Kasumi-1 (cell line): ENCODE results near the gene CPED1.
"Not testable (repeated sequence)": the region's sequence is repeated elsewhere in the genome, so short reads cannot be mapped to it uniquely, and the experiment has no call there.

Source experiments
- DNase-seq, 2 experiments: peaks; one replicate each; lab custom pipeline; 2025; lab: John Stamatoyannopoulos, UW

Gene CPED1

DNA sequence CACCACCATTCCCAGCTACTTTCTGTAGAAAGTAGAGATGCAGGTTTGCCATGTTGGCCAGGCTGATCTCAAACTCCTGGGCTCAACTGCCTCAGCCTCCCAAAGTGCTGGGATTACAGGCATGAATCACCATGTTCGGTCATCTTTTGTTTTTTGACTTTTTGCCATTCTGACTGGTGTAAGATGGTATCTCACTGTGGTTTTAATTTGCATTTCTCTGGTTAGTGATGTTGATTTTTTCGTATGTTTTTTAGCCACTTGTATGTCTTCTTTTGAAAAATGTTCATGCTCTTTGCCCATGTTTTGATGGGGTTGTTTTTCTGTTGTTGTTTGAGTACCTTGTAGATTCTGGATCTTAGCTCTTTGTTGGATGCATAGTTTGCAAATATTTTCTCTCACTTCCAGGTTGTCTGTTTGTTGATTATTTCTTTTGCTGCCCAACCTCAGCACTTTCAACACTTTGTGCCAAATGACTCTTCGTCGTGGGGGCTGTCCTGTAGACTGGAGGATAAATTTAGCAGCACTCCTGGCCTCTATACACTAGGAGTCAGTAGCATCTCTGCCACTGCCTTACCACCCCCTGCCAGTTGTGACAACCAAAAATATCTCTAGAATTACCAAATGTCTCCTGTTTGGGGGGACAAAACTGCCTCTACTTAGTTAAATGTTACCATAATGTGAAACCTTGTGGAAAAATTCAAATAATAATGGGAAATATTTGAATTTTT lies 6.5 kb upstream of the CPED1 start:
- no peak for DNase-seq

DNA sequence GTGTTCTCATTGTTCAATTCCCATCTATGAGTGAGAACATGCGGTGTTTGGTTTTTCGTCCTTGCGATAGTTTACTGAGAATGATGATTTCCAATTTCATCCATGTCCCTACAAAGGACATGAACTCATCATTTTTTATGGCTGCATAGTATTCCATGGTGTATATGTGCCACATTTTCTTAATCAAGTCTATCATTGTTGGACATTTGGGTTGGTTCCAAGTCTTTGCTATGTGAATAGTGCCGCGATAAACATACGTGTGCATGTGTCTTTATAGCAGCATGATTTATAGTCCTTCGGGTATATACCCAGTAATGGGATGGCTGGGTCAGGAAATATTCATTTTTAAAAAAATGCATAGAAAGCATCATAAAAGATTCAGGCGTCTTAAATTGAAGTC lies 4.9 kb upstream of the CPED1 start:
- not testable (repeated sequence) for DNase-seq

DNA sequence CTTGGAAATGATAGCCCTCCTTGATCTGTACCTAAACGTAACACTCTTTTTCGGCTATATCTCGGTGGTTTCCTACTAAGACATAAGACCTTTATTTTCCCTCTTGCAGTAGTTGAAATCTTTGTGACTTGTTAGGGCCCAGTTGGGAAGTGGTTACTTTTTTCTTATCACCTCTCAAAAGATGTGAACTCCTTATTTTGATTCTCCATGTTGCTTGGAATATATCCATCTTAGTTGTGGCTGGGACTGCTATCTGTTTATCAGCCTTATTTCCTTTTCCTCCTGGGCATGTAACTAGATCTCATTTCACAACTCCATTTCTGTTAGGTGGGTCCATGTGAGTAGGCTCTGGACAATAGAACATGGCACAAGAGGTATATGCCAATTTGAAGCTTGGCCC lies 4.1 kb upstream of the CPED1 start:
- no peak for DNase-seq

DNA sequence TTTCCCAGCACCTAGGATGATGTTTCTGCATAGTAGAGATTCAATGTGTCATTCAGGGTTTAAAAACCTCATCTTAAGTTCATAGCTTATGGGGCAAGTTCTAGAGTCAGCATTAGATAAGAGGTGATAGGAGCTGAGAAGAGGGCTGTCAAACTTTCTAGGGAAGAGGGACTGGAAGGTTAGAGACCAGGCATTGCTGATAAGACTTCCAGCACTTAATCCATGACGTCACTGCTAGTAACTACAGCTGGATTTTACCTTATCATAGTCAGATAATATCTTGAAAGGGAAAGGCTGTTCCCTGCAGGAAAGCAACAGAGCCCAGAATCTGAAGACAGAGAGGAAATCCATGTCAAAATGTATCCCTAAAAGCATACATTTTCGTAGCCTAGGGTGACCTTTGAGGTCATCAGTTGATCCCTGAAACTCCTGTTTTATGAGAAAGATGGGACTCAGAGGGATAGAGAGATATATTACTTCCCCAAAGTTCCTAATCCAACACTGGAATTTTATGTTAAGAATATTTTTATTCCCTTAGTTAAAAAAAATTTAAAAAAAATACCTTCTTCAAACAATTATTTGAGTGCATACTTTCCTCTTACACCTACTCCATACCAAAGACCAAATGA lies 3.3 kb upstream of the CPED1 start:
- DNase-seq = no peak

DNA sequence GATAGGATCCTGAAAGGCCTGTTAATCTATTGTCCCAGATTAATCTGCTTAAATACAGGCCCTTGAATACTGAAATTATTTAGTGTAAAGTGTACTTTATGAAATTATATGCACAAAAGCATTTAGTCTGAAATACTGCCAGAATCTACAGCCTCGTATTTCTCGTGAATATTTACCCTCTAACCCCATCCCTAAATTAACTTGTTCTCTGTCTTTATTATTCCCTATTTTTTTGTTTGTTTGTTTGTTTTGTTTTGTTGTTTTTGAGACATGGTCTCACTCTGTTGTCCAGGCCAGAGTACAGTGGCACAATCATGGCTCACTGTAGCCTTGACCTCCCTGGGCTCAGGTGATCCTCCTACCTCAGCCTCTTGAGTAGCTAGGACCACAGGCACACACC lies 2.7 kb upstream of the CPED1 start:
- no peak for DNase-seq

DNA sequence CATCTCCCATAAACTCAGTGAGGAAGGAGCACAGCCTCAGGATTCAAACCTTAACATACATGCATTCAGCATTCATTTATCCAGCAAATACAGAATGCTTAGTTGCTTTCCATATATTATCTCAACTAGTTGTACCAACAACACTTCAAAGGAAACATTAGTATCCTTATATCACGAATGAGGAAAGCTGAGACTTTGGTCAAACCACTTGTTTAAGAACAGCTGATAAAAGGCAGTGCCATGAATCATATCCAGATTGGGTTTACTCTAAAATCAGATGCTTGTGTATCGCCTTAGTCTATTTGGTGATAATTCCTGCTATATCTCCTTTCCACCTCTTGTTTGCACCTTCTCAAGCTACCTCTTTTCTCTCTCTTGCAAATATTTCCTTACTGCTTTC lies 1.9 kb upstream of the CPED1 start:
- no peak for DNase-seq

DNA sequence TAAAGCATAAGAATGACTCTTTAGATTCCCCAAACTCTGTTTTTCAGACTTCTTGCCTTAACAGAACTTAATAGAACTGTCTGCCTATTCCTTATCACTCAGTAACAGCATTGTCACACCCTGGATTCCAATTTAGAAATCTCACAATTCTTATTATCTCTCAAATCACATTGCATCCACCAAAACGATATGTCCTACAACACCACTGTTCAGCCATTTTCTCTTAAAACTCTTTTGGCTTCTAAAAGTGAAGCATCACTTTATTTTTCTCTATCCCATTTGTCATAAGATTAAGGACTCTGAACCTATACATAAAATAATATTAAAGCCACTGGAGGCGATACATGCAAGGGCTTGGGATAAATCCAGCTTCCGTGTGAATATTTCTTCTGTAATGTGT lies 1.2 kb upstream of the CPED1 start:
- DNase-seq = no peak

DNA sequence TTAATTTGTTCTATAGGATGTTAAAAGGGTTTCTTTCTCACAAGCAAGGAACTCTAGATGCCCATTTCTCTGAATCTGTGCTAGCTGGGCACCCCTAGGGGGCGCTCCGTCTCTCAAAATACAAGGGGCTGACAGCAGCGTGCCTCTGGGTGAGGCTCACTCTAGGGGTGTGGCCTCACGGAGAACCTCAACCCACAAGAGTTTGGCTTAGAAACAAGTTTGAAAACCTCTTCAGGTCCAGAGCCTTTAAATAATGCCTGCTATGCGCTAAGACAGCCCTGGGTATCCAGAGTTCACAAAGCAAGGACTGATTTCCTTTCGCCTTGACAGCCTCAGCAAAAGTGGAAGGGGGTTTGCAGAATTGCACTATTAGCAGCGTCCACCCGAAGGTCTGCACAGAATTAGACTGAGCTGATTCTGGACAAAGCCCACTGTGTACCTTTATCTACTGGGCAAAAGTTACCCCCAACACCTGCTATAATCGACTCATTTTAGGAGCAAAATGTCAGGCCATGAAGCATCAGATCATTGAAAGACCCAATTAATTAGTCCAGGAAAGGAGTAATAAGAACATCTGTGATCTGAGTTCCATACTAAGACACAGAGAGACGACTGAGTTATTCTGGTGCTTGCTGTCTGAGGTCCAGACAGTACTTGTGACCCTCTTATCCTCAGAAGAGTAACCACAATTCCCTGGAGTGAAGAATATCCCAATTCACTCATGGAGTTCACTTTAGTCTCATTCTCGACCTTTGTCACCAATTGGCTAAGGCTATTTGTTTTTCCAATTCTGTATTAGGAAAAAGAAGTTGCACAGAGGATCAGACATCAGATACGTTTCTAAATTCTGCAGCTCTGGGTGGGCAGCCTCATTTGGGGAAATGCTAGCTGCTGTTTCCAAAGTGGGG lies 574 bp upstream of the CPED1 start:
- DNase-seq = peak; percentile 81 to 85

DNA sequence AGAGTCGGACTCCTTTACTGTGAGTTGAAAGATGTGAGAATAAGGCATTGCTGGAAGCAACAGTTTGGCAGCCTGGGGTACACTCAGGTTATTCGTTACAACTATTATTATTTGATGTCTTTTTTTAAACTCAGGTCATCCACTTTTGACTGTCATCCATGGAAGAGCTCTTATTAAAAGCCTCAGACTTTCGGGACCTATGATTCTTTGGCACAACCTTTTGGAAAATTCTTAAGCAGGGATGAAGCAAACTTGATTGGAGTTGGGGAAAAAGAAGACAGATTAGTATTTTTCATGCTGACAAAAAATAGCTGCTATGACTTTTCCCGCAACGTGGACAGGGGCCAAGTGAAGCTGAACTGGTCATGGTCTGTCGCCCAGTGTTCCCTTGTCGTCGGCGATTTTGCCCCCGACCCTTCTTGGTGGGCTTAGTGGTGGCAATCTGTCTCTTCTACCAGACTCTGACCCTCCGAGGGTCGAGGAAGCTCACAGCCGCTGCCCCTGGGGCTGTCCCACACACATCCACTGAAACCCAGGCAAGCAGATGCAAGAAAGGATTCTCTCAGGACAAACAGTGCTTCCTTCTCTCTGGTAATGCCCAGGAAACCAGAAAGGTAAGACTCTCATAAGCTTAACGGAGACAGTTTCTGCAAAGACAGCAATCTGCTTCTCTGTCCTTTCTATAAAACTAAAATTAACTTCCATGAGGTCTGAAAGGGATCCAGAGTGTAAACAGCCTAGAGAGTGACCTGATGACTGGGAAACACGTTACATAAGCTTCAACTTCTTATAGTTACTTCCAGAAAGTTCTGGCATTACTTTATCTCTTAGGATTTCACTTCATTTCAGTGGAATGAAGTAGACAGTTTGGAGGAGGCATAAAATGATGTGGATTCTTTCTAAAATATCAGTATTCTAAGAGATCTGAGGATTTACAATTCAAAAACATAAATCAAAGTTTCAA lies 1.0 kb downstream of the CPED1 start:
- no peak for DNase-seq

DNA sequence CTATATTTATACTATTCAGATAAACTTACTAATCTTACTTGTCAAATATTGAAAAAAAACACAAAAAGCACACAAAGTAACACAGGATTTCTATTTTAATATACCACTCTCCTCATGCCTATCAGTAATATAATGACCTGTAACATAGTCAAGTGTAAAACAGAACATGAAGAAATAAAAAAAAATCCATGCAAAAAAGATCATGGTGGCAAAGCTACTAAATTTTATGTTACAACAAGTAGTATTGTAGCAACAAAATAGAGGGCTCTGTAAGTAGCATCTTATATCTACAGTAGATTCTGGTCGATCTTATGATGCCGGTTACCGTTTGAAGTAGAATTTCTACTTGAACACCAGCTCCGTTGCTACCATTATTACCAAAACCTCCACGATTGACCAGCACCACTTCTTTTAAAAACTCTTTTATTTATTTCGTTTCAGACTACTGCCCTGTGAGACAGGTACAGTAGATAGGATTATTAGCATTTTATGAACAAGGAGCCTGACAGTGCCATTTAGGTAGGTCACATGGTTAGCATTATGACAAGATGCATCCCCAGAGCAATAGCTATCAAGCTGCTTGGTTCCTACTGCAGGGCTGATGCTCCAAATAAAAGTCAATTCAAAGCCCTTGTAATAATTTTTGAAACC lies 2.1 kb downstream of the CPED1 start:
- no peak for DNase-seq

DNA sequence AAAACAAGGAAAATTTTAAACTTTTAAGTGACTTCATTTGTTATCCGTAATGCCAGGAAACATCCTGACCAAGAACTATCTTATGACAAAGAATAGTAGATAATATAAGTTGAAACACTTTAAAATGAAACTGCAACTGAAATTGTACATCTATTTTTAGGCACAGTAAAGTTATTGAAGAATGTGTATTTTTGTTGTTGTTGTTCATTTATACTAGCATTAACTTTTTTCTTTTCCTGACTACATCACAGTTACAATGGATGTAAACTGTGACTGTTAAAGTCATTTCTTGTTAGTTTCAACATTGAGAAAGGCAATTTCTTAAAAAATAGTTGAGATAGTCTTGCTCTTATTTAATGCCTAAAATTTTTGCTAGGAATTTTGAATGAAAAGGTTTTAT lies 2.6 kb downstream of the CPED1 start:
- DNase-seq = no peak

DNA sequence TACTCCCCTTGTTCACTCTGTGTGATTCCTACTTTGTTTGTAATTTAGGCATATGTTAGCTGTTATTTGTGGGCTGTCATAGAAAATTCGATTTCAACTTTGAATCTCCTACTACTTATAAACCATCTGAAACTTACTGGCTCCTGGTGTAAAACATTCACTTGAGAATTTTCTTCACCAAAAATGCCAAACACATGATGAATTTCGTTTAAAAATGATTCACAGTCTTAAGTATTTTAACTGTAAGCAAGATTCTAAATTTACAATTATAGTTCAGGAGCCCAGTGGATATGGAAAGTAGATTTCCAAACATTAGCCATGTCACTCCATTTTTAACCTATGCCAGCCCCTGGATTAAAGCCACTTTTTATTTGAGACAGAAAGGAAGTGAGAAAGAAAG lies 3.1 kb downstream of the CPED1 start:
- no peak for DNase-seq

DNA sequence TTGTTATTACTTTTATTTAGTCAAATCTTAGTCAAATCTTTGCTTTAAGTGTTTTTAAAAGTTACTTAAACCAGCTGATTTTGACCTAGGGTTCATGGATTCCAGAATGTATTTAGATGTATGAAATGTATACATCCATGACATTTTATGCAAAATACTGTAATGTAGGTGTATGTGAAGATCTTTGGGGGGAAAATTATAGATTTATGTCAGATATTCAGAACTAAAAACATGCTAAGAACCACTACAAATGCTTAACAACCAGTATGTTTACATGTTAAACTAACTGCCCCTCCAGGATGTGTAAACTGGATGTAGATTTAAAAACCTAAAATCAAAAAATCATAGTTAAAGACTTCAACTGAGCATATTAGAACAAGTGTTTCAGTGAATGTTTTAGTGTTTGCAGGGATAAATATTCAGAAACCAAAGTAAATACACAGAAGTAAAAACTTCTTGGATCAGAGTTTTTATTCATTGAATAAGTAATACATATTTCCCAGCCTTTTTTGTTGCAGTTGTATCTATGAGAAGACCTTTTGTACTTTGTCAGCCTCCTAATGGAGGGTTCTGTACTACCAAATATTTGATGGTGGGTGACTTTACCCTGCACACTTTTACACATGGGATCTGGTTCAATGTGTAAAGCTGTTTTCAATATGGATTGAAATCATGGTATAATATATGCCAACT lies 3.9 kb downstream of the CPED1 start:
- DNase-seq = no peak

DNA sequence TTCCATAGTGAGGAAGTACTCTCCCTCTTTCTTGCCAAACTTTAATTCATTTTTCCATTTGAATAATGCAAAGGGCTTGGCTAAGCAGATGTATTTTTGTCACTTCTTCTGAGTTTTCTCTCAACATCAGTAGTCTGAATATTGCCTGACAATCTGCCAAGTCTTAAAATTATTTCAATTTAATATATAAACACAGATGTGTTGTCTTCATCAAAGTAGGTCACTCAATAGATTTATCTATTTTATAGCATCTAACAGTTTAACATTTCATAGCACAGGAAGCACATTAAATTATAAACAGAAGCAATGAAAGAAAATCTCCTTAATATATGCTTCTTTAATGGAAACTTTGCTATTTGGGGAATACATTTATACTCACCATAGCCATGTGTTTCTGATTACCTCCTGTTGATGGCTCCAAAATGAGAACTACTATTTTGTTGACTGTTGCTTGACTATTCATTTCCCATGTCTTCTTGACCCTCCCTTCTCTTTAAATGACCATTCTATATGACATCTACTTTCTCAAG lies 4.5 kb downstream of the CPED1 start:
- no peak for DNase-seq

DNA sequence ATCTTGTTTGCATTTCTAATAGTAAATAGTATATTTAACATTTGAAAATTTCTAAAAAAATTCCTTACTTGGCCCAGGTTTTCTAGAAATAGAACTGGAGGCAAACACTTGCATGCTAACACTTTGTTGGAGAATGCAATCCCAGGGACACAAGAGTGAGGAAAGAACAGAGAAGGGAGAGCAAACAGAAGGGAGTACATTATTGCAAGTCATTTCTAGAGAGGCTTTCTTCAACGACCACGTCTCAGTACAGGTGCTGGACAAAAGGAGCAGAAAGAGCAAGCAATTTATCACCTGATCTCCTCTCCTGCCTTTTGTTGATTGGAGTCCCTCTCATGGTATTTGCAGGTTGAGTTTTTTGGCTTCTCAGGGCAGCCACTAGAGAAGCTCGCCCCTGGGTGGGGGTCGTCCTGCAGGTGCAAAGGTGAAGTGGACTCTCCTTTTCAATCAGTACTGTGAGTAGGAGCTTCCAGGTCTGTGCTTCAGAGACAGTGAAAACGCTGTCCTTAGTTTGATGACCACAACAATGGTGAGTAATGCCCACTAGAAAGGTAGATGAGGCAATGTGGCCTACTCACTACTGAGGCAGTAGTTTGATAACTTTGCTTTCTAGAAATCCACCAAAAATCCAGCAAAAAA lies 5.2 kb downstream of the CPED1 start:
- no peak for DNase-seq

DNA sequence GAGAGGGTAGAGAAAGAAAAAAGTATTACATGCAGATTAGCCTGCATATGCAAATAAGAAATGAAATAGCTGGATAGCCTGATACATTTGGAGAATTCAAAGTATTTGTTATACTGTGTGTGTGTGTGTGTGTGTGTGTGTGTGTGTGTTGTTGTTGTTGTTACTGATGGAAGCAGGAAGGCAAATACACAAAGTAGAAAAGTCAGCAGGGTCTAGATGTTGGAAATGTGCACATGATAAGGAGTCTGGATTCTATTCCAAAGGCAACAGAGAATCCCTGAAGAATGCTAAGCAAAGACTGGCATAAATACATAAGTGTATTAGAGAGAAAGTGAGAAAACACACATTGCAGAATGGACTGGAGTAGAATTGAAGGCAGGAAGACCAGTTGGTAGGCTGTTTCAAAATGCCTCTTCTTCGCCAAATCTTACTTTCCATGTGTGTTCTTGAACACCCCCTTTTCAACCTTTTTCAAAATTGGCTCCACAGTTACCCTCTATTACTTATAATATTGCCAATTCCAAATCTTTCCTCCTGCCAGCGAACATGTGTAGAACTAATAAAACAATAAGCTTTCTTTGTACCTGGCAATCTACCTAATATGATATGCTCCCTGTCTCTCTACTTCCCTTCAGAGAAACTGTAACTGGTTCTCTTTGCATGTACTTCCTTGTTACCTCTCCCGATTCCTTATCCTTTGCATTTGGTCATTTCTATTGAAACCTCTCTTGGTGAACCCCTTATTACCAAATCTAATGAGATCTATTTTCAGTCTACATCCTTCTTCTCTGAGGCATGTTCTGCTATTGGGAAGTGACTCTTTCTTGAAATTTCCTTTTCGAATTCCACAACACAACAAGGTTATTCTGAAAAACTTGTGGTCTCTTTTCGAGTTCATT lies 6.2 kb downstream of the CPED1 start:
- no peak for DNase-seq

DNA sequence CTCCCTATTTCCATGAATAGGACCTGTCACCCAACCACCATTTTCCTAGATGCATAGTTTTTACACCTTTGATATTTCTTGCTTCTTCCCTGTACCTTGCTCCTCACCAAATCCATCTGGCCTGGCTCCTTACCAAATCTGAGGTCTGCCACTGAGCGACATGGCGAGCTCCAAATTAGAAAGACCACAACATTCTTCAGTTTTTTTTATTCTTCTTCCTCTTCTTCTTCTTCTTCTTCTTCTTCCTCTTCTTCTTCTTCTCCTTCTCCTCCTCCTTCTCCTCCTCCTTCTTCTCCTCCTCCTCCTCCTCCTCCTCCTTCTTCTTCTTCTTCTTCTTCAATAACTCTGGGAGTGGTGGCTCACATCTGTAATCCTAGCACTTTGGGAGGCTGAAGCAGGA lies 7.1 kb downstream of the CPED1 start:
- DNase-seq = peak; percentile 16 to 61

DNA sequence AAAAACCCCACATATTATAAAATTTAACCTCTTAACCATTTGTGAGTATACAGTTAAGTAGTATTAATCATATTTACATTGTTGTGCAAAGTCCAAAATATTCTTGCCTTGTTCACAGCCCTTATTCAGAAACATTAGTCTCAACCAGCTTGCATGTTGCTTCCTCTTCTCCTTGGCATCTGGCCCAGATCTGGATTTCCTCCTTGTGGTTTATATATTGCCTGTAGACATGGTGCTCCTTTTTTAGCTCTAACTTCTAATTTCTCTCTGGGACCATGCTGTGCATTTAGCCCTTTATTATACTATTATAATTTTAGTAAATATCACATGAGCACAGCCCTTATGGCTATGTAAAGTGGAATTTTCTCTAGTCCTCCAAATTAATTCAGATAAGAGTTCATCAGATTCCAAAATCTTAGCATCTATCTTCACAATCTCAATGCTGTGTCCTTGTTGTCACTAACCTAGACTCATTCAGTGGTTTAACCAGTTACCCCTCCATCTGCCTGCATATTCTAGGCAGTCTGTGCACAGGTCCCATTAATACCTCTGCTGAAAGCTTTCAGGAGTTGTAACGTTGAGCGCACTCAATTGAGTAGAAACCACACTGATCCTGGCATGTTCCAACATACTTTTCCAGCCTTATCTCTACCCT lies 7.9 kb downstream of the CPED1 start:
- DNase-seq = peak; percentile 97
